Thyroid gland (tissue), 4 donors: ENCODE measurements around the gene ATRIP.

Experiments used
- POLR2A ChIP-seq, 2 donors: fragments of 450-650 bp; IDR thresholded peaks; one replicate each; pipeline ENCODE4 v1.6.1; 2017; ENCODE audit warnings: antibody characterized with exemption in 2 of 2, mild to moderate bottlenecking in 2 of 2, moderate library complexity in 1 of 2
- TF ChIP-seq, protein P1 (sequence below), 6 experiments: fragments of 200-600 bp in 3 of 6; fragments of 450-650 bp in 3 of 6; sonication (generic) in 3 of 6; IDR thresholded peaks; one replicate each; pipeline ENCODE4 v1.5.1; 2016 to 2019; ENCODE audit warnings: antibody characterized with exemption in 6 of 6, mild to moderate bottlenecking in 2 of 6, inconsistent platforms in 1 of 6, moderate library complexity in 1 of 6

DNA sequence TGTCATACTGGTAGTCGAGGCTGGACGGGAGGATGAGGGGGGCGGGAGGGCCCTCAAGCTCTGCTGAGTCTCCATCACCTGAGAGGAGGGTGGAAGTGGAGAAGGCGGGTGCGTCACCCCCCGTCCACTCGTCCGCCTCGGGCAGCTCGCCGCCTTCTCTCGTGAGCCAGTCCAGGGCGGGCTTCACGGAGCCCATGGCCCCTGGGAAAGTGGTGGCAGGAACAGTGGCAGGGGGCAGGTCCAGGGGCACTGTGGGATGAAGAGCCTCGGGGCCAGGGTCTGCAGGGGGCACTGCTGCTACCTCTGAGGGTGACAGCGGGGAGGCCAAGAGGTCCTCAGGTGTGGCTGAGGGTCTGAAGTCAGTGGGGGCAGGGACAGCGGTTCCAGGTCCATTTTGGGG lies 26.9 kb upstream of the ATRIP start:
- TF ChIP-seq, protein P1, sequence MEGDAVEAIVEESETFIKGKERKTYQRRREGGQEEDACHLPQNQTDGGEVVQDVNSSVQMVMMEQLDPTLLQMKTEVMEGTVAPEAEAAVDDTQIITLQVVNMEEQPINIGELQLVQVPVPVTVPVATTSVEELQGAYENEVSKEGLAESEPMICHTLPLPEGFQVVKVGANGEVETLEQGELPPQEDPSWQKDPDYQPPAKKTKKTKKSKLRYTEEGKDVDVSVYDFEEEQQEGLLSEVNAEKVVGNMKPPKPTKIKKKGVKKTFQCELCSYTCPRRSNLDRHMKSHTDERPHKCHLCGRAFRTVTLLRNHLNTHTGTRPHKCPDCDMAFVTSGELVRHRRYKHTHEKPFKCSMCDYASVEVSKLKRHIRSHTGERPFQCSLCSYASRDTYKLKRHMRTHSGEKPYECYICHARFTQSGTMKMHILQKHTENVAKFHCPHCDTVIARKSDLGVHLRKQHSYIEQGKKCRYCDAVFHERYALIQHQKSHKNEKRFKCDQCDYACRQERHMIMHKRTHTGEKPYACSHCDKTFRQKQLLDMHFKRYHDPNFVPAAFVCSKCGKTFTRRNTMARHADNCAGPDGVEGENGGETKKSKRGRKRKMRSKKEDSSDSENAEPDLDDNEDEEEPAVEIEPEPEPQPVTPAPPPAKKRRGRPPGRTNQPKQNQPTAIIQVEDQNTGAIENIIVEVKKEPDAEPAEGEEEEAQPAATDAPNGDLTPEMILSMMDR (IDR thresholded peaks at IDR 0.05): no peak
- TF ChIP-seq POLR2A (IDR thresholded peaks at IDR 0.05): no peak
